Stimulated activated CD8-positive, alpha-beta memory T cell treated with anti-CD3 and anti-CD28 coated beads, Interleukin-7, amount 100 ng/mL, for 24 hours (primary cell): ENCODE measurements around the gene RPL7A.

Source experiments
- DNase-seq: peaks from one replicate; pipeline ENCODE4 v3.0.0-alpha.2; 2020; ENCODE audit warnings: low read depth

RPL7A gene

GRCh38 chr9:133348718-133349573 lies 928 bp downstream of the RPL7A start:
- no peak for DNase-seq

- DNase-seq: no peak
Observed at GRCh38 chr9:133349965-133350616, 2.1 kb downstream of the RPL7A start.

- no peak for DNase-seq
Observed at GRCh38 chr9:133351526-133351907, 3.5 kb downstream of the RPL7A start.

GRCh38 chr9:133351908-133352634 lies 4.1 kb downstream of the RPL7A start:
- DNase-seq: no peak

GRCh38 chr9:133352635-133353340 lies 4.8 kb downstream of the RPL7A start:
- no peak for DNase-seq

GRCh38 chr9:133353548-133353947 lies 5.5 kb downstream of the RPL7A start:
- no peak for DNase-seq

GRCh38 chr9:133354766-133355165 lies 6.7 kb downstream of the RPL7A start:
- no peak for DNase-seq

- DNase-seq: no peak
Observed at GRCh38 chr9:133355881-133356357, 7.9 kb downstream of the RPL7A start.

- peak; percentile 81 for DNase-seq
Observed at GRCh38 chr9:133356391-133357091, 8.5 kb downstream of the RPL7A start, which contains the start of the genes SURF1 and SURF2. Gene SURF1 (minus strand): TSS chr9:133356487. CDS start chr9:133356453, 34 bp downstream. Gene SURF2 (plus strand): TSS chr9:133356550. CDS start chr9:133356593, 43 bp downstream.

- no peak for DNase-seq
Observed at GRCh38 chr9:133357656-133358055, 9.6 kb downstream of the RPL7A start.

GRCh38 chr9:133359399-133360175 lies 11.6 kb downstream of the RPL7A start:
- DNase-seq: no peak

GRCh38 chr9:133360400-133361393 lies 12.7 kb downstream of the RPL7A start:
- DNase-seq: no peak

GRCh38 chr9:133361507-133362092 lies 13.6 kb downstream of the RPL7A start:
- DNase-seq: no peak

GRCh38 chr9:133362359-133363044 lies 14.5 kb downstream of the RPL7A start:
- no peak for DNase-seq

GRCh38 chr9:133366435-133366834 lies 18.4 kb downstream of the RPL7A start:
- DNase-seq: no peak

GRCh38 chr9:133367221-133367620 lies 19.2 kb downstream of the RPL7A start:
- DNase-seq: no peak

GRCh38 chr9:133367778-133368177 lies 19.8 kb downstream of the RPL7A start:
- no peak for DNase-seq

GRCh38 chr9:133368249-133368881 lies 20.3 kb downstream of the RPL7A start:
- DNase-seq: no peak
